Effector memory CD4-positive, alpha-beta T cell (primary cell): Measurements from ENCODE around the gene UBFD1.

Source experiments
- DNase-seq, 3 donors: peaks; one replicate each; pipeline ENCODE4 v3.0.0-alpha.2; 2020
- H3K27ac ChIP-seq: 2 replicates; pipeline ENCODE4 v1.7.0; 2013; ENCODE audit warnings: mild to moderate bottlenecking, low read length, moderate library complexity; ENCODE audit not compliant: insufficient read depth, poor library complexity, severe bottlenecking
- H3K27me3 ChIP-seq: replicated peaks from 2 replicates; pipeline ENCODE4 v1.7.0; 2013; ENCODE audit warnings: mild to moderate bottlenecking, low read length; ENCODE audit not compliant: insufficient read depth, control insufficient read depth, poor library complexity, severe bottlenecking
- H3K36me3 ChIP-seq: 2 replicates; pipeline ENCODE4 v1.7.0; 2013; ENCODE audit warnings: mild to moderate bottlenecking, low read length, moderate library complexity; ENCODE audit not compliant: control insufficient read depth, insufficient read depth
- H3K4me1 ChIP-seq: 2 replicates; pipeline ENCODE4 v1.7.0; 2013; ENCODE audit warnings: low read length, mild to moderate bottlenecking; ENCODE audit not compliant: control insufficient read depth, insufficient read depth, poor library complexity, severe bottlenecking
- H3K4me3 ChIP-seq: 2 replicates; pipeline ENCODE4 v1.7.0; 2013; ENCODE audit warnings: low read length, low read depth, mild to moderate bottlenecking; ENCODE audit not compliant: insufficient read depth, poor library complexity, severe bottlenecking
- H3K9me3 ChIP-seq: 2 replicates; pipeline ENCODE4 v1.7.0; 2013; ENCODE audit warnings: mild to moderate bottlenecking, low read length, moderate library complexity; ENCODE audit not compliant: control insufficient read depth

Gene UBFD1

GRCh38 chr16:23527961-23528643 lies 29.4 kb upstream of the UBFD1 start:
- Histone ChIP-seq H3K4me1 (no peaks in the 10 kb centered on the region), H3K36me3 (peaks cover 52% of the 10 kb centered on the region)

GRCh38 chr16:23528644-23529310 lies 28.8 kb upstream of the UBFD1 start:
- H3K27ac ChIP-seq: no peak overlapping the region
- no peak overlapping the region for H3K4me3 ChIP-seq
- no peaks in the 10 kb centered on the region for H3K9me3 ChIP-seq
- no peaks in the 10 kb centered on the region for H3K27me3 ChIP-seq
- DNase-seq: no peak
- peaks cover 52% of the 10 kb centered on the region for H3K36me3 ChIP-seq
- no peaks in the 10 kb centered on the region for H3K4me1 ChIP-seq

More at GRCh38 chr16:23527961-23528643, 29.4 kb upstream of the UBFD1 start:
- no peak for DNase-seq
- Histone ChIP-seq H3K27me3 (no peaks in the 10 kb centered on the region), H3K9me3 (no peaks in the 10 kb centered on the region), H3K4me3 (no peak overlapping the region), H3K27ac (no peak overlapping the region)

GRCh38 chr16:23530062-23530461 lies 27.5 kb upstream of the UBFD1 start:
- no peaks in the 10 kb centered on the region for H3K4me1 ChIP-seq
- no peak for DNase-seq
- H3K4me3 ChIP-seq: no peak overlapping the region
- no peaks in the 10 kb centered on the region for H3K27me3 ChIP-seq
- no peaks in the 10 kb centered on the region for H3K9me3 ChIP-seq
- no peak overlapping the region for H3K27ac ChIP-seq
- peaks cover 53% of the 10 kb centered on the region for H3K36me3 ChIP-seq

GRCh38 chr16:23532448-23532847 lies 25.1 kb upstream of the UBFD1 start:
- no peaks in the 10 kb centered on the region for H3K9me3 ChIP-seq
- no peak overlapping the region for H3K4me3 ChIP-seq
- H3K36me3 ChIP-seq: peaks cover 57% of the 10 kb centered on the region
- no peak overlapping the region for H3K27ac ChIP-seq
- no peaks in the 10 kb centered on the region for H3K27me3 ChIP-seq
- DNase-seq: no peak
- no peaks in the 10 kb centered on the region for H3K4me1 ChIP-seq

- H3K9me3 ChIP-seq: no peaks in the 10 kb centered on the region
- no peak overlapping the region for H3K27ac ChIP-seq
- no peaks in the 10 kb centered on the region for H3K27me3 ChIP-seq
- DNase-seq: no peak
- H3K4me1 ChIP-seq: no peaks in the 10 kb centered on the region
- no peak overlapping the region for H3K4me3 ChIP-seq
- H3K36me3 ChIP-seq: peaks cover 34% of the 10 kb centered on the region
Measured at GRCh38 chr16:23534868-23535860, 22.4 kb upstream of the UBFD1 start.

GRCh38 chr16:23535901-23536300 lies 21.6 kb upstream of the UBFD1 start:
- Histone ChIP-seq H3K27ac (no peak overlapping the region), H3K36me3 (peaks cover 34% of the 10 kb centered on the region), H3K4me3 (no peak overlapping the region), H3K4me1 (no peaks in the 10 kb centered on the region), H3K27me3 (no peaks in the 10 kb centered on the region), H3K9me3 (no peaks in the 10 kb centered on the region)
- DNase-seq: no peak

GRCh38 chr16:23537390-23537789 lies 20.1 kb upstream of the UBFD1 start:
- Histone ChIP-seq H3K27me3 (no peaks in the 10 kb centered on the region), H3K4me3 (no peak overlapping the region), H3K4me1 (no peaks in the 10 kb centered on the region), H3K9me3 (no peaks in the 10 kb centered on the region), H3K27ac (no peak overlapping the region), H3K36me3 (peaks cover 30% of the 10 kb centered on the region)
- no peak for DNase-seq

- no peak for DNase-seq
- Histone ChIP-seq H3K4me3 (no peak overlapping the region), H3K27me3 (no peaks in the 10 kb centered on the region), H3K36me3 (peaks cover 32% of the 10 kb centered on the region), H3K4me1 (no peaks in the 10 kb centered on the region), H3K9me3 (no peaks in the 10 kb centered on the region), H3K27ac (no peak overlapping the region)
Measured at GRCh38 chr16:23538919-23539278, 18.6 kb upstream of the UBFD1 start.

- DNase-seq: no peak
- Histone ChIP-seq H3K27me3 (no peaks in the 10 kb centered on the region), H3K36me3 (peaks cover 29% of the 10 kb centered on the region), H3K4me3 (no peak overlapping the region), H3K27ac (no peak overlapping the region), H3K4me1 (no peaks in the 10 kb centered on the region), H3K9me3 (no peaks in the 10 kb centered on the region)
Measured at GRCh38 chr16:23539984-23540816, 17.3 kb upstream of the UBFD1 start.
